Measurements from ENCODE around the gene NPY.

DNA sequence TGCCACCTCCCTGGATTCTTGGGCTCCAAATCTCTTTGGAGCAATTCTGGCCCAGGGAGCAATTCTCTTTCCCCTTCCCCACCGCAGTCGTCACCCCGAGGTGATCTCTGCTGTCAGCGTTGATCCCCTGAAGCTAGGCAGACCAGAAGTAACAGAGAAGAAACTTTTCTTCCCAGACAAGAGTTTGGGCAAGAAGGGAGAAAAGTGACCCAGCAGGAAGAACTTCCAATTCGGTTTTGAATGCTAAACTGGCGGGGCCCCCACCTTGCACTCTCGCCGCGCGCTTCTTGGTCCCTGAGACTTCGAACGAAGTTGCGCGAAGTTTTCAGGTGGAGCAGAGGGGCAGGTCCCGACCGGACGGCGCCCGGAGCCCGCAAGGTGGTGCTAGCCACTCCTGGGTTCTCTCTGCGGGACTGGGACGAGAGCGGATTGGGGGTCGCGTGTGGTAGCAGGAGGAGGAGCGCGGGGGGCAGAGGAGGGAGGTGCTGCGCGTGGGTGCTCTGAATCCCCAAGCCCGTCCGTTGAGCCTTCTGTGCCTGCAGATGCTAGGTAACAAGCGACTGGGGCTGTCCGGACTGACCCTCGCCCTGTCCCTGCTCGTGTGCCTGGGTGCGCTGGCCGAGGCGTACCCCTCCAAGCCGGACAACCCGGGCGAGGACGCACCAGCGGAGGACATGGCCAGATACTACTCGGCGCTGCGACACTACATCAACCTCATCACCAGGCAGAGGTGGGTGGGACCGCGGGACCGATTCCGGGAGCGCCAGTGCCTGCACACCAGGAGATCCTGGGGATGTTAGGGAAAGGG, 913 bp downstream of the NPY start:
- TF ChIP-seq, protein P1, sequence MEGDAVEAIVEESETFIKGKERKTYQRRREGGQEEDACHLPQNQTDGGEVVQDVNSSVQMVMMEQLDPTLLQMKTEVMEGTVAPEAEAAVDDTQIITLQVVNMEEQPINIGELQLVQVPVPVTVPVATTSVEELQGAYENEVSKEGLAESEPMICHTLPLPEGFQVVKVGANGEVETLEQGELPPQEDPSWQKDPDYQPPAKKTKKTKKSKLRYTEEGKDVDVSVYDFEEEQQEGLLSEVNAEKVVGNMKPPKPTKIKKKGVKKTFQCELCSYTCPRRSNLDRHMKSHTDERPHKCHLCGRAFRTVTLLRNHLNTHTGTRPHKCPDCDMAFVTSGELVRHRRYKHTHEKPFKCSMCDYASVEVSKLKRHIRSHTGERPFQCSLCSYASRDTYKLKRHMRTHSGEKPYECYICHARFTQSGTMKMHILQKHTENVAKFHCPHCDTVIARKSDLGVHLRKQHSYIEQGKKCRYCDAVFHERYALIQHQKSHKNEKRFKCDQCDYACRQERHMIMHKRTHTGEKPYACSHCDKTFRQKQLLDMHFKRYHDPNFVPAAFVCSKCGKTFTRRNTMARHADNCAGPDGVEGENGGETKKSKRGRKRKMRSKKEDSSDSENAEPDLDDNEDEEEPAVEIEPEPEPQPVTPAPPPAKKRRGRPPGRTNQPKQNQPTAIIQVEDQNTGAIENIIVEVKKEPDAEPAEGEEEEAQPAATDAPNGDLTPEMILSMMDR (IDR thresholded peaks at IDR 0.05; ENCODE audit: low read depth, low read length, missing input control), result no peak
- TF ChIP-seq, protein P2, sequence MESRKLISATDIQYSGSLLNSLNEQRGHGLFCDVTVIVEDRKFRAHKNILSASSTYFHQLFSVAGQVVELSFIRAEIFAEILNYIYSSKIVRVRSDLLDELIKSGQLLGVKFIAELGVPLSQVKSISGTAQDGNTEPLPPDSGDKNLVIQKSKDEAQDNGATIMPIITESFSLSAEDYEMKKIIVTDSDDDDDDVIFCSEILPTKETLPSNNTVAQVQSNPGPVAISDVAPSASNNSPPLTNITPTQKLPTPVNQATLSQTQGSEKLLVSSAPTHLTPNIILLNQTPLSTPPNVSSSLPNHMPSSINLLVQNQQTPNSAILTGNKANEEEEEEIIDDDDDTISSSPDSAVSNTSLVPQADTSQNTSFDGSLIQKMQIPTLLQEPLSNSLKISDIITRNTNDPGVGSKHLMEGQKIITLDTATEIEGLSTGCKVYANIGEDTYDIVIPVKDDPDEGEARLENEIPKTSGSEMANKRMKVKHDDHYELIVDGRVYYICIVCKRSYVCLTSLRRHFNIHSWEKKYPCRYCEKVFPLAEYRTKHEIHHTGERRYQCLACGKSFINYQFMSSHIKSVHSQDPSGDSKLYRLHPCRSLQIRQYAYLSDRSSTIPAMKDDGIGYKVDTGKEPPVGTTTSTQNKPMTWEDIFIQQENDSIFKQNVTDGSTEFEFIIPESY (IDR thresholded peaks at IDR 0.05), result no peak
- TF ChIP-seq, protein P3, sequence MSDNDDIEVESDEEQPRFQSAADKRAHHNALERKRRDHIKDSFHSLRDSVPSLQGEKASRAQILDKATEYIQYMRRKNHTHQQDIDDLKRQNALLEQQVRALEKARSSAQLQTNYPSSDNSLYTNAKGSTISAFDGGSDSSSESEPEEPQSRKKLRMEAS (IDR thresholded peaks at IDR 0.05), result no peak
- no peak for TF ChIP-seq RXRA (IDR thresholded peaks at IDR 0.05)
- TF ChIP-seq, protein P4, sequence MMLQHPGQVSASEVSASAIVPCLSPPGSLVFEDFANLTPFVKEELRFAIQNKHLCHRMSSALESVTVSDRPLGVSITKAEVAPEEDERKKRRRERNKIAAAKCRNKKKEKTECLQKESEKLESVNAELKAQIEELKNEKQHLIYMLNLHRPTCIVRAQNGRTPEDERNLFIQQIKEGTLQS (IDR thresholded peaks at IDR 0.05), result no peak
- TF ChIP-seq GABPA (IDR thresholded peaks at IDR 0.05 in 1 of 2, conservative IDR thresholded peaks at IDR 0.05 in 1 of 2), result no peak

Data from liver (tissue), 3 donors.